ENCODE results near the gene KLK12.
"Not testable (repeated sequence)": the region's sequence is repeated elsewhere in the genome, so short reads cannot be mapped to it uniquely, and the experiment has no call there.

Gene KLK12

DNA sequence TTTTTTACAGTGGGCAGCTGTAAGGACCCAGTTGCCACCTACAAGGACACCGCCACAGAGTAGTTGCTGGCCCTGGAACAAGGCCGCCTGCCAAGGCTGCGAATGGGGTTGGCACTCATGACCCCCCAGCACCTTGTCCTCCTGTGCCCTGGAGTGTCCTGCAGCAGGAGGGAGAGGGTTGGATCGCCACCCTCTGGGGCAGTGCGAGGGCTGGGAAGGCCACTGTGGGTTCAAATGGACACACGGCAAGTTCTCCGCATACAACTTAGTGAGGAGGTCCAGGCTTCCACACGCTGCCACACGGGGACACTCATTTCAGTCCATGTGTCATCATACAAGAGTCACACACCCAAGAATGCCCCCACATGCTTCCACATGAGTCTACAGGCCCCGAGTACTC, 34.4 kb downstream of the KLK12 start:
- TF ChIP-seq ZFX (IDR thresholded peaks at IDR 0.05; ENCODE audit: borderline replicate concordance), result no peak
- TF ChIP-seq, protein P1, sequence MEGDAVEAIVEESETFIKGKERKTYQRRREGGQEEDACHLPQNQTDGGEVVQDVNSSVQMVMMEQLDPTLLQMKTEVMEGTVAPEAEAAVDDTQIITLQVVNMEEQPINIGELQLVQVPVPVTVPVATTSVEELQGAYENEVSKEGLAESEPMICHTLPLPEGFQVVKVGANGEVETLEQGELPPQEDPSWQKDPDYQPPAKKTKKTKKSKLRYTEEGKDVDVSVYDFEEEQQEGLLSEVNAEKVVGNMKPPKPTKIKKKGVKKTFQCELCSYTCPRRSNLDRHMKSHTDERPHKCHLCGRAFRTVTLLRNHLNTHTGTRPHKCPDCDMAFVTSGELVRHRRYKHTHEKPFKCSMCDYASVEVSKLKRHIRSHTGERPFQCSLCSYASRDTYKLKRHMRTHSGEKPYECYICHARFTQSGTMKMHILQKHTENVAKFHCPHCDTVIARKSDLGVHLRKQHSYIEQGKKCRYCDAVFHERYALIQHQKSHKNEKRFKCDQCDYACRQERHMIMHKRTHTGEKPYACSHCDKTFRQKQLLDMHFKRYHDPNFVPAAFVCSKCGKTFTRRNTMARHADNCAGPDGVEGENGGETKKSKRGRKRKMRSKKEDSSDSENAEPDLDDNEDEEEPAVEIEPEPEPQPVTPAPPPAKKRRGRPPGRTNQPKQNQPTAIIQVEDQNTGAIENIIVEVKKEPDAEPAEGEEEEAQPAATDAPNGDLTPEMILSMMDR (IDR thresholded peaks at IDR 0.05), result no peak
- no peak overlapping the region for H3K27ac ChIP-seq

DNA sequence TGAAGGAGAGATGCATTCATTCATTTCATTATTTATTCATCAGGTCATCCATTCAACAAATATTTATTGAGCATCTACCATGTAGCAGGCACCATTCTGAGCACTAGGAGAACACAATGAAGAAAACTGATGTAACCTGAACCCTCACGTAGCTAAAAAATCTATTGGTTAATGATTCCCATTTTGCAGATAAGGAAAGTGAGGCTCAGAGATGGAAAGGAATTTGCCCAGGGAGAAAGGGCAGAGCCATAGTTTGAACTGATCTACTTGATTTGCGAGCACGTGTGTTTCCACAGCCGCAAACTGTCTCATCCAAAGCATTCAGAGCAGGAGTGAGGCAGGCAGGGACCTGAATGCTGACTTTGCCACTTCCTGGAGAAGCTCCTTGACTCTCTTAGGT, 36.1 kb downstream of the KLK12 start:
- TF ChIP-seq, protein P1 (IDR thresholded peaks at IDR 0.05), result no peak
- TF ChIP-seq ZFX (IDR thresholded peaks at IDR 0.05; ENCODE audit: borderline replicate concordance), result no peak
- no peak overlapping the region for H3K27ac ChIP-seq

DNA sequence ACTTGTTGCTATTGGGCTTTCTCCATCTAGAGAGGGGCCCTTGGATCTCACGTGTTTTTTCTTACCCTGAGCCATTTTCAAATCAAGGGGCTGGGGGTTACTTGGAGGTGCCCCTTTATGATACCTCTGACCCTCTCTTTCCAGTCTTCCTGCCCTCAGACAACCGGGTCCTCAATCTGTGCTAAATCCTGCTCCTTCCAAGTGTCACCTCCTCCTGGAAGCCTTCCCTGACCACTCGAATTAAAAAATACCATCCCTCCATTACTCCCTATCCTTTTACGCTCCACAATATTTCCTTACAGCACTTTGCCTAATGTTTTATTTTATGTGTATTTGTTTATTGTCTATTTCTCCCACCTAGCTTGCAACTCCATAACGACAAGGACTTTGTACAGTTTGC, 36.7 kb downstream of the KLK12 start:
- H3K27ac ChIP-seq, result no peak overlapping the region
- TF ChIP-seq, protein P1 (IDR thresholded peaks at IDR 0.05), result no peak
- no peak for TF ChIP-seq ZFX (IDR thresholded peaks at IDR 0.05; ENCODE audit: borderline replicate concordance)

DNA sequence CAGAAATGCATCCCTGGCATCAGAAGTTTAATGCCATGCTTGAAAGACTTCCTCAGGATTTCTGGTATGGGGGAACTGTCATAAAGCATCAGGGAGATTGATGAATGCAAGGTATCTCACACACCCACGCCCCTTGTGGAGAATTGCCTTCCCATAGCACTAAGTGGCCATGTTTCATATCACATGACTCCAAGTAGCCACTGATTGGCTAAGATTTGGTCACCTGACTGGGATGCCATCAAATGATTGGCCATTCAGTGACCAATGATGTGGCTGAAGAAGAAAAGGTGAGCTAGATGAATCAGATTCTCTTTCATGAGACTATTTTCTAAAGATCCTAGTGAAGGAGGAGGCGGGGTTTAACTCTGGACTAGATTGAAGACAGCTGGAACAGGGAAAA, 40.7 kb downstream of the KLK12 start:
- TF ChIP-seq ZFX (IDR thresholded peaks at IDR 0.05; ENCODE audit: borderline replicate concordance), result no peak
- TF ChIP-seq, protein P1 (IDR thresholded peaks at IDR 0.05), result no peak
- no peak overlapping the region for H3K27ac ChIP-seq

DNA sequence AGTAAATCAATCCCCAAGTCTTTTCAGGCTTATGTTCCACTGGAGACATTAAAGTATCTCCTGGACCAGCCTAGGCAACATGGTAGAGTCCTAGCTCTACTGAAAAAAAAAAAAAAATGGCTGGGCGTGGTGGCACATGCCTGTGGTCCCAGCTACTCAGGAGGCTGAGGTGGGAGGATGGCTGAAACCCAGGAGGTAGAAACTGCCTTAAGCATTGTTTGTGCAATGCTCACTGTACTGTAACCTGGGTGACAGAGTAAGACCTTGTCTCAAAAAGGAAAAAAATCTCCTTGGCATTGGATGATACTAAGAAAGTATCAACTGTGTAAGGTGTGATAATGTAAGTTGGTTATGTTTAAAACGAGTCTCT, 42.2 kb downstream of the KLK12 start:
- H3K27ac ChIP-seq, result no peak overlapping the region
- TF ChIP-seq, protein P1 (IDR thresholded peaks at IDR 0.05), result no peak
- no peak for TF ChIP-seq ZFX (IDR thresholded peaks at IDR 0.05; ENCODE audit: borderline replicate concordance)

DNA sequence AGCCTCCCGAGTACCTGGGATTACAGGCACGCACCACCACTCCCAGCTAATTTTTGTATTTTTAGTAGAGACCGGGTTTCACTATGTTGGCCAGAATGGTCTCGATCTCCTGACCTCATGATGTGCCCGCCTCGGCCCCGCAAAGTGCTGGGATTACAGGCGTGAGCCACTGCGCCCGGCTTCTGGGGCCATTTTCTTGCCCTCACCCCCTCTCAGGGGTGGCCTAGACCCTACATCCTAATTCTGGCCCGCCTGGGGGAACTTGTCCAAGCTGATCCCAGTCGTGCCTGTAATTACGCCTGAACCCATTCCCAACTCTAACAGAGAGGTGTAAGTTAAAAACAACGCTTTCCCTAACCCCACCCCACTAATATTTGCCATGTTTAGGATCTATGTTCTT, 50.4 kb downstream of the KLK12 start:
- not testable (repeated sequence) for H3K27ac ChIP-seq

DNA sequence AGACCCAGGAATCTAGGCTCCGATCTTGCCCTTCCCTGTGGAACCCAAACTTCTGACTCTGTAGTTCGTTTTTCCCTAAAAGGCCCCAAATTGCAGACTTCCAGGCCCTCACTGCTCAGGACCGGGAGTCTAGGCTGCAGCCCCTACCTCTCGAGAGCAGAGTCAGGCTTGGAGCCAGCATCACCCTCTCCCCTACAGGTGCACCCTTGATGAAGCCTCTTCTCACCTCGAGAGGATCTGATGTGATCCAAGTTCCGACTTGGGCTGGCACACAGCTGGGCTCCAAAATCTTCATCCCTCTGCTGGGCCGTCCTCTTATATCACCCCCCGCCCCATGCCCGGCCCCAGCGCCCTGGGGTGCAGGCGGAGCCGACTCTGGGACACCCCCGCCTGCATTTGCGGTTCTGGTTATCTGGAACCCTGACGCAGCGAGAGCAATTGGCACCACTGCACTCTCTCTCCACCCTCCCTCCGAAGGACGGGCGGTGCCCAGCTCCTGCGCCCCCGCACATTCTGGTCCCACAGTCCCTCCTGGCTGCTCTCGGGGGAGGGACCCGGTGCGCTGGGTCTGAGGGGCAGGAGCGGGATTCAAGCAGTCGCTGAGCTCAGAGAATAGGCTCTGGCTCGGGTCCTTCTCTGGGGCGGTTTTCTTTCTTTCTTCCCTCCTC, 51.0 kb downstream of the KLK12 start, which contains the start of gene KLK7:
KLK7 (minus strand) TSS at position 293 of the 668 bp plus-strand sequence. CDS start 1,518 bp downstream, outside the sequence.
- no peak within 1 kb of the TSS for H3K27ac ChIP-seq
- TF ChIP-seq, protein P1 (IDR thresholded peaks at IDR 0.05), result no peak
- TF ChIP-seq ZFX (IDR thresholded peaks at IDR 0.05; ENCODE audit: borderline replicate concordance), result no peak

DNA sequence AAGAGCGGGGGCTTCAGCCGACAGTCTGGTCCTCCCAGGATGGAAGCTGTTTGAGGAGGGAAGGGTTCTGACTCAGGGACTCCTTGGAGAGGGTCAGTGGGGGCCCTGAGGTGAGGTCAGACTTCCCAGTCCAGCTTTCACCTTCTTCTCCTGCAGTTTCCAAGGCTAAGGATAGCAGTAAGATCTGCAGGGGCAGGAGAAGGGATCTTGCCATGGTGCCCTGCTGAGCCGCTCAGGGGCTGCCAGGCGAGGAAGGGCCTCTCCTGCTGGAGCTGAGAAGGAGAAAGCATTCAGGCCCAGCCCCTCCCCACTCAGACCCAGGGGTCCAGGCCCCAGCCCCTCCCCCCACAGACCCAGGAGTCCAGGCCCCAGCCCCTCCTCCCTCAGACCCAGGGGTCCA, 52.6 kb downstream of the KLK12 start:
- no peak overlapping the region for H3K27ac ChIP-seq
- TF ChIP-seq, protein P1 (IDR thresholded peaks at IDR 0.05), result no peak
- no peak for TF ChIP-seq ZFX (IDR thresholded peaks at IDR 0.05; ENCODE audit: borderline replicate concordance)

Measured in 22Rv1 (cell line).